ENCODE results near the gene SPTLC2.
"Not testable (repeated sequence)": the region's sequence is repeated elsewhere in the genome, so short reads cannot be mapped to it uniquely, and the experiment has no call there.

SPTLC2 gene

GRCh38 chr14:77622366-77622961, 6.0 kb upstream of the SPTLC2 start:
- DNase-seq: no peak

GRCh38 chr14:77620222-77620870, 3.9 kb upstream of the SPTLC2 start:
- DNase-seq: no peak

GRCh38 chr14:77618381-77618970, 2.0 kb upstream of the SPTLC2 start:
- DNase-seq: no peak

GRCh38 chr14:77616133-77616453, 344 bp downstream of the SPTLC2 start:
- DNase-seq: no peak

- no peak for DNase-seq
These were observed 890 bp downstream of the SPTLC2 start for GRCh38 chr14:77615361-77616132.

GRCh38 chr14:77613201-77613600, 3.2 kb downstream of the SPTLC2 start:
- no peak for DNase-seq

GRCh38 chr14:77612011-77612620, 4.3 kb downstream of the SPTLC2 start:
- DNase-seq: no peak

- no peak for DNase-seq
These were observed 5.9 kb downstream of the SPTLC2 start for GRCh38 chr14:77610553-77610952.

- DNase-seq: no peak
These were observed 6.5 kb downstream of the SPTLC2 start for GRCh38 chr14:77609922-77610321.

GRCh38 chr14:77607741-77608302, 8.6 kb downstream of the SPTLC2 start:
- DNase-seq: no peak

- DNase-seq: no peak
These were observed 11.0 kb downstream of the SPTLC2 start for GRCh38 chr14:77605392-77605972.

GRCh38 chr14:77603654-77604255, 12.7 kb downstream of the SPTLC2 start:
- DNase-seq: no peak

GRCh38 chr14:77603031-77603430, 13.4 kb downstream of the SPTLC2 start:
- DNase-seq: no peak

GRCh38 chr14:77601846-77602619, 14.4 kb downstream of the SPTLC2 start:
- no peak for DNase-seq

- DNase-seq: no peak
These were observed 16.5 kb downstream of the SPTLC2 start for GRCh38 chr14:77599889-77600288.

GRCh38 chr14:77598366-77599070, 17.9 kb downstream of the SPTLC2 start:
- DNase-seq: no peak

- DNase-seq: no peak
These were observed 22.9 kb downstream of the SPTLC2 start for GRCh38 chr14:77593501-77593961.

GRCh38 chr14:77590845-77591485, 25.5 kb downstream of the SPTLC2 start:
- no peak for DNase-seq

- DNase-seq: no peak
These were observed 27.3 kb downstream of the SPTLC2 start for GRCh38 chr14:77589099-77589498.

GRCh38 chr14:77588411-77589025, 27.9 kb downstream of the SPTLC2 start:
- not testable (repeated sequence) for DNase-seq
